Measurements from ENCODE around the gene FAM117A. TPM values are rescaled to one million over a fixed set of nuclear protein-coding genes. Genes with fewer than 3 reads are reported as not detected.
A peak's percentile ranks its signal among the peaks of the same experiment; 100 is the strongest.

FAM117A gene
- total RNA-seq, 5 donors from 2014 or later (not counting 1 experiment from before 2014, with no cell fraction given): 71.9 to 105 (median 99.1) TPM

DNA sequence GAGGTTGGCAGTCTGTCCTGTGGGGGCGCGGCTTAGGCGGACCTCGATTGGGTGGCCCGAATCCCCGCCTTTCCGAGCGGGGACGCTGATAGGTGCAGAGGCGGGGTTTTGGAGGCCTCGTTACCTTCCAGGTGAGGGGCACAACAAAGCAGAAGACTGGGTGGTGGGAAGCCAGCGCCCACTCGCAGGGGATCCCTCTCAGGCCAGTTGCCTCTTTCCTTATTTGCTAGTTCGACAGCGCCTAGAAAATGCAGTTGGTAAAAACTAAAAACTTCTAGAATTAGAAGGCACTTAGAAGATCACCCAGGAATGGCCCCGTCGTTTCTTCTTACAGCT lies 25.3 kb upstream of the FAM117A start:
- Histone ChIP-seq H3K9me3 (no peaks in the 10 kb centered on the region), H3K4me1 (ENCODE audit: control insufficient read depth in 1 of 2, extremely low read depth in 1 of 2, insufficient read depth in 2 of 2, low read length in 2 of 2) (peaks cover 16 to 33% of the 10 kb centered on the region in 2 experiments), H3K36me3 (ENCODE audit: control insufficient read depth in 2 of 2, extremely low read depth in 1 of 2, insufficient read depth in 1 of 2, low read length in 1 of 2) (peaks cover 18 to 29% of the 10 kb centered on the region in 2 donors), H3K4me3 (ENCODE audit: control insufficient read depth in 1 of 2, extremely low read depth in 1 of 2, low read length in 1 of 2) (peak overlapping the region; percentile 95 to 99), H3K27ac (ENCODE audit: low read length) (peak overlapping the region; percentile 25), H3K27me3 (replicated peaks in 1 of 2; ENCODE audit: control insufficient read depth in 2 of 2, extremely low read depth in 1 of 2, insufficient read depth in 2 of 2, low read length in 1 of 2) (no peaks in the 10 kb centered on the region)
- peaks cover 63 to 67% (median 63%) of the 10 kb centered on the region in 3 donors for H3K4me1 Mint-ChIP-seq
- WGBS (ENCODE audit: insufficient coverage): 4% methylated on average over 15 of the region's 17 CpGs
- no peaks in the 10 kb centered on the region for H3K27me3 Mint-ChIP-seq
- no peak for DNase-seq
- ChIA-PET POLR2A (interaction anchor here in 1 of 2 donors (3.1 kb wide), 1 partner anchor 26 kb away, joined by 30 read pairs; the partner anchor contains the start of gene FAM117A), CTCF (interaction anchor here in 1 of 2 donors (2.5 to 2.6 kb wide), 2 partner anchors 25 to 81 kb away, joined by 8 to 11 read pairs; partner anchors contain the start of genes FAM117A and SLC35B1)
- peaks cover 34% of the 10 kb centered on the region for H3K36me3 Mint-ChIP-seq
- ATAC-seq (replicated peaks in 1 of 4): no peak
- H3K4me3 Mint-ChIP-seq: peak overlapping the region; percentile 89 to 99 (median 95)
- H3K9me3 Mint-ChIP-seq: no peaks in the 10 kb centered on the region
- H3K27ac Mint-ChIP-seq: peak overlapping the region; percentile 98 to 99

DNA sequence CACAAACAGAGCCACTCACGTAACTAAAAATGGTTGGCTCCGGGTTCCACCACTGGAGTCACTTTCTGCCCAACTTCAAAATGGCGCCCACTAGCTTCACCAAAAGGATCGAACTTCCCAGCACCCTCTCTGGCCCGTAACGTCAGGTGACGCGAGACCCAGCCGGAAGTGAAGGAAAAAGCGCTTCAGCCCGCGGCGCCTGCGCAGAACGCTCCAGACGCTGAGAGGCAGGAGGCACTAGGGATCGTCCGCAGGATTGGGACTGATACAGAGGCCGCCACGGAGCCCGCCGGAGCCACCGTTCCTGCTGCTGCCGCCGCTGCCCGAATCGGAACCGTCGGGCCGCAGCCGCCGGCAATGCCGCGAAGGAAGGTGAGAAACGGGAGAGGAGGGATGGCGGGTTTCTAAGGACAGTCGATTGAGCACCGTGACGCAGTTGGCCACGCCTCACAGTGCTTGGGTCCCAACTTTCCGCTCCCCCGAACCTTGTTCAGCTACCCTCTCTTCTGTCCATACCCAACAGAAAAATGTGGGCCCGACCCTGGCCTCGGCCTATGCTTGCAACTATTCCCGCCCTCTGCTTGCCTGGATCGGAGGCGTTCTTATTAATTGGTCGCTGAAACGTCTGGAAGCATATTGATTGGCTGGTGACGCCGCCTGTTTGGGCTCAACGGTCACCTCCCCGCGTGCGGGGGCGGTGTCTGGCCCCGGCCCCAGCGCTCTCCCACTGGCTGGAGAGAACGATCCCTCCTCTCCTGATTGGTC lies 24.7 kb upstream of the FAM117A start, which contains the start of gene KAT7:
Gene KAT7 (plus strand): TSS at position 204 of the 765 bp plus-strand sequence. CDS start 154 bp downstream, at position 358.
- ATAC-seq (replicated peaks in 1 of 4) (peak; percentile 84 to 88 (median 88)), DNase-seq (peak; percentile 92 to 100 (median 99))
- Mint-ChIP-seq H3K36me3 (peaks cover 29% of the 10 kb centered on the region), H3K4me1 (peaks cover 58 to 62% (median 58%) of the 10 kb centered on the region in 3 donors), H3K27ac (peak within 1 kb of the TSS; percentile 98 to 99), H3K27me3 (no peaks in the 10 kb centered on the region), H3K9me3 (no peaks in the 10 kb centered on the region), H3K4me3 (peak within 1 kb of the TSS; percentile 89 to 99 (median 95))
- Histone ChIP-seq H3K9me3 (no peaks in the 10 kb centered on the region), H3K27me3 (replicated peaks in 1 of 2; ENCODE audit: control insufficient read depth in 2 of 2, extremely low read depth in 1 of 2, insufficient read depth in 2 of 2, low read length in 1 of 2) (no peaks in the 10 kb centered on the region), H3K36me3 (ENCODE audit: control insufficient read depth in 2 of 2, extremely low read depth in 1 of 2, insufficient read depth in 1 of 2, low read length in 1 of 2) (peaks cover 18 to 27% of the 10 kb centered on the region in 2 donors), H3K4me1 (ENCODE audit: control insufficient read depth in 1 of 2, extremely low read depth in 1 of 2, insufficient read depth in 2 of 2, low read length in 2 of 2) (peaks cover 16 to 30% of the 10 kb centered on the region in 2 experiments), H3K4me3 (ENCODE audit: control insufficient read depth in 1 of 2, extremely low read depth in 1 of 2, low read length in 1 of 2) (peak within 1 kb of the TSS; percentile 95 to 99), H3K27ac (ENCODE audit: low read length) (peak within 1 kb of the TSS; percentile 98)
- WGBS (ENCODE audit: insufficient coverage): under 1% methylated on average over 59 of the region's 59 CpGs
- ChIA-PET CTCF (interaction anchor here in 1 of 2 donors (0.6 to 2.6 kb wide), 6 partner anchors 25 to 223 kb away, joined by 3 to 11 read pairs (median 6); partner anchors contain the start of genes FAM117A and SLC35B1), POLR2A (interaction anchor here (0.7 to 3.1 kb wide), 9 partner anchors 9 to 113 kb away, joined by 3 to 30 read pairs (median 4); partner anchors contain the start of gene FAM117A (in 2 of the 2))

DNA sequence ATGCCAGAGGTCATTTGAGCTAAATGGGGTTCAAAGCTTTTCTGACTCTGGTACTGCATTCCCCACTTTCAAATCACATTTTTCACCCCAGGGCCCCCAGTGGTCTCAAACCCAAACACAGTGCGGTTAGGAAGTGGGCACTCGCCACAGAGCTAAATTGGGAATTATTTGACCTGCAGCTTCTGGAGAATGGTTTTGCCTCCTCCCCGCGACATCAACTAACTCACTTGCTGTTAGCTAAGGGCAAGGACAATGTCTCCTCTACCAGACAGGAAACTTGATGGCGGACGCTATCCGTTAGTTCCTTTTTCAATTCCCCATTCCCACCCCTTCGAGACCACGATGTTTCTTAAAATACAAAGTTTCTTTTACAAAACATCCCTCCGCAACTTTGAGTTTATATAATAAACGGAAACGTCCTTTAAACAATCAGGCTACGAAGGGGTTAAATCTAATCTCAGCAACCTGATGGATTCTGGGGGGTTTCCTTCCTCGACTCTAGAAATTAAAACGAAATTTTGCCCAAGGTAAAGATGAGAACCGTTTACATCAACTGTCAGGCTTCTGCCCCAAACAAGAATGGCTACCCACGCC lies 24.1 kb upstream of the FAM117A start:
- Histone ChIP-seq H3K9me3 (no peaks in the 10 kb centered on the region), H3K4me3 (ENCODE audit: control insufficient read depth in 1 of 2, extremely low read depth in 1 of 2, low read length in 1 of 2) (peak overlapping the region; percentile 74 to 95), H3K27me3 (replicated peaks in 1 of 2; ENCODE audit: control insufficient read depth in 2 of 2, extremely low read depth in 1 of 2, insufficient read depth in 2 of 2, low read length in 1 of 2) (no peaks in the 10 kb centered on the region), H3K27ac (ENCODE audit: low read length) (peak overlapping the region; percentile 98), H3K4me1 (ENCODE audit: control insufficient read depth in 1 of 2, extremely low read depth in 1 of 2, insufficient read depth in 2 of 2, low read length in 2 of 2) (peaks cover 16 to 30% of the 10 kb centered on the region in 2 experiments), H3K36me3 (ENCODE audit: control insufficient read depth in 2 of 2, extremely low read depth in 1 of 2, insufficient read depth in 1 of 2, low read length in 1 of 2) (peaks cover 13 to 21% of the 10 kb centered on the region in 2 donors)
- ATAC-seq (replicated peaks in 1 of 4): no peak
- H3K9me3 Mint-ChIP-seq: no peaks in the 10 kb centered on the region
- no peaks in the 10 kb centered on the region for H3K27me3 Mint-ChIP-seq
- WGBS (ENCODE audit: insufficient coverage): 1% methylated on average over 10 of the region's 17 CpGs
- peak overlapping the region; percentile 98 to 99 for H3K27ac Mint-ChIP-seq
- peaks cover 24% of the 10 kb centered on the region for H3K36me3 Mint-ChIP-seq
- H3K4me1 Mint-ChIP-seq: peaks cover 51 to 55% (median 52%) of the 10 kb centered on the region in 3 donors
- DNase-seq: peak in 22 of 35 experiments; percentile 1 to 50 (median 9)
- POLR2A ChIA-PET: interaction anchor here (0.6 to 3.1 kb wide), 11 partner anchors 10 to 112 kb away, joined by 3 to 30 read pairs (median 4); partner anchors contain the start of gene FAM117A (in 2 of the 2)
- H3K4me3 Mint-ChIP-seq: peak overlapping the region; percentile 89 to 99 (median 95)
- CTCF ChIA-PET: interaction anchor here in 1 of 2 donors (0.6 to 2.6 kb wide), 8 partner anchors 24 to 222 kb away, joined by 3 to 11 read pairs (median 4); partner anchors contain the start of genes FAM117A and SLC35B1

DNA sequence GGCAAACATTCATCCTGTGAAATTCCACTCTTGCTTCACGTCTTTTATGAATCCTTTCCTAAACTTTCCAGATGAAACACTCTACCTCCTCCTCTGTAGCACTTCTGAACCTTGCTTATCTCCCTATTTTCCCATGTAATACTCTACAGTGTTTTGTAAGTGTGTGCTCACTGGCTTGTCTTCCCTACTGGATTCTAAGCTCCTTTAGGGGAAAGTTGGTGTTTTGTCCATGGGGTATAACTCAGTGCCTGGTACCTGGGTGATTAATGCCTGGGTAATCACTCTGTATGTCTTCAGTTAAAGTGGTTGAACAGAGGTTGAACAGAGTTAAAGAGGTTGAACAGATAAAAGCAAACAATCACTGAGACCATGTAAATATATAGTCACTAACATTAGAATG lies 20.7 kb upstream of the FAM117A start:
- H3K9me3 Mint-ChIP-seq: no peaks in the 10 kb centered on the region
- WGBS (ENCODE audit: insufficient coverage): no CpG with 5 or more reads among the region's 1 CpG
- ChIA-PET POLR2A (interaction anchor here in 1 of 2 donors (0.6 to 0.9 kb wide), 2 partner anchors 65 to 68 kb away, joined by 5 to 11 read pairs; no protein-coding TSS in a partner anchor), CTCF (interaction anchor here (0.6 kb wide), 2 partner anchors 17 to 36 kb away, joined by 3 to 8 read pairs; no protein-coding TSS in a partner anchor)
- Histone ChIP-seq H3K4me3 (ENCODE audit: control insufficient read depth in 1 of 2, extremely low read depth in 1 of 2, low read length in 1 of 2) (no peak overlapping the region), H3K4me1 (ENCODE audit: control insufficient read depth in 1 of 2, extremely low read depth in 1 of 2, insufficient read depth in 2 of 2, low read length in 2 of 2) (peaks cover 7 to 13% of the 10 kb centered on the region in 2 experiments), H3K27me3 (replicated peaks in 1 of 2; ENCODE audit: control insufficient read depth in 2 of 2, extremely low read depth in 1 of 2, insufficient read depth in 2 of 2, low read length in 1 of 2) (no peaks in the 10 kb centered on the region), H3K27ac (ENCODE audit: low read length) (no peak overlapping the region), H3K36me3 (ENCODE audit: control insufficient read depth in 2 of 2, extremely low read depth in 1 of 2, insufficient read depth in 1 of 2, low read length in 1 of 2) (no peaks in the 10 kb centered on the region), H3K9me3 (no peaks in the 10 kb centered on the region)
- DNase-seq (no peak), ATAC-seq (replicated peaks in 1 of 4) (no peak)
- H3K4me1 Mint-ChIP-seq: peaks cover 21 to 29% (median 25%) of the 10 kb centered on the region in 3 donors
- no peak overlapping the region for H3K27ac Mint-ChIP-seq
- no peaks in the 10 kb centered on the region for H3K27me3 Mint-ChIP-seq
- H3K4me3 Mint-ChIP-seq: no peak overlapping the region
- peaks cover 2% of the 10 kb centered on the region for H3K36me3 Mint-ChIP-seq

DNA sequence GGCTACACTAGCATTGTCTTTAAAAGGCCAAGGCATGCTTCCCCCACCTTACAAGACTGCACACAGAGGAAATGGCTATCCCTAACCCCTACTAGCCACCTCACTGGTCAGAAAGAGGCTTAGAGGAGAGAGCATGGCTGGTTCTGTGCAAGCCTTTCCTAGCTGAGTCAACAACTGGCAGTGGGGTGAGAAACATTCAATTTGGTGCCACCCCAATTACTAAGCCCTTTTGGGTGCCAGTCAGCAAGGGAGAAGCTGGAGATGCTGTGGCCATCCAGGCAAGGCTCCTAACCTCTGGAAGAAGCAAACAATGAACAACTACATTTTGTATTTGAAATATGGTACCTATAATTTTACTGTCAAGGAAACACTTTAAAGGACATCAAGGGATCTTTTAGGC lies 19.9 kb upstream of the FAM117A start:
- DNase-seq (no peak), ATAC-seq (replicated peaks in 1 of 4) (no peak)
- no peak overlapping the region for H3K4me3 Mint-ChIP-seq
- Histone ChIP-seq H3K27me3 (replicated peaks in 1 of 2; ENCODE audit: control insufficient read depth in 2 of 2, extremely low read depth in 1 of 2, insufficient read depth in 2 of 2, low read length in 1 of 2) (no peaks in the 10 kb centered on the region), H3K36me3 (ENCODE audit: control insufficient read depth in 2 of 2, extremely low read depth in 1 of 2, insufficient read depth in 1 of 2, low read length in 1 of 2) (no peaks in the 10 kb centered on the region), H3K4me1 (ENCODE audit: control insufficient read depth in 1 of 2, extremely low read depth in 1 of 2, insufficient read depth in 2 of 2, low read length in 2 of 2) (peaks cover 6 to 13% of the 10 kb centered on the region in 2 experiments), H3K4me3 (ENCODE audit: control insufficient read depth in 1 of 2, extremely low read depth in 1 of 2, low read length in 1 of 2) (no peak overlapping the region), H3K27ac (ENCODE audit: low read length) (no peak overlapping the region), H3K9me3 (no peaks in the 10 kb centered on the region)
- peaks cover 18 to 26% (median 24%) of the 10 kb centered on the region in 3 donors for H3K4me1 Mint-ChIP-seq
- no peaks in the 10 kb centered on the region for H3K27me3 Mint-ChIP-seq
- ChIA-PET POLR2A (interaction anchor here (0.6 to 0.9 kb wide), 4 partner anchors 21 to 1351 kb away, joined by 3 to 5 read pairs (median 3); no protein-coding TSS in a partner anchor), CTCF (interaction anchor here in 1 of 2 donors (1.7 kb wide), 1 partner anchor 17 kb away, joined by 4 read pairs; no protein-coding TSS in a partner anchor)
- no peaks in the 10 kb centered on the region for H3K36me3 Mint-ChIP-seq
- H3K9me3 Mint-ChIP-seq: no peaks in the 10 kb centered on the region
- H3K27ac Mint-ChIP-seq: no peak overlapping the region
